ENCODE data around the gene SPATA25. TPM values are rescaled to one million over a fixed set of nuclear protein-coding genes. Genes with fewer than 3 reads are reported as not detected.
"Not testable (repeated sequence)": the region's sequence is repeated elsewhere in the genome, so short reads cannot be mapped to it uniquely, and the experiment has no call there.

The SPATA25 gene
- total RNA-seq, 4 donors from 2014 or later, result 5.8 to 35.2 (median 19.5) TPM

DNA sequence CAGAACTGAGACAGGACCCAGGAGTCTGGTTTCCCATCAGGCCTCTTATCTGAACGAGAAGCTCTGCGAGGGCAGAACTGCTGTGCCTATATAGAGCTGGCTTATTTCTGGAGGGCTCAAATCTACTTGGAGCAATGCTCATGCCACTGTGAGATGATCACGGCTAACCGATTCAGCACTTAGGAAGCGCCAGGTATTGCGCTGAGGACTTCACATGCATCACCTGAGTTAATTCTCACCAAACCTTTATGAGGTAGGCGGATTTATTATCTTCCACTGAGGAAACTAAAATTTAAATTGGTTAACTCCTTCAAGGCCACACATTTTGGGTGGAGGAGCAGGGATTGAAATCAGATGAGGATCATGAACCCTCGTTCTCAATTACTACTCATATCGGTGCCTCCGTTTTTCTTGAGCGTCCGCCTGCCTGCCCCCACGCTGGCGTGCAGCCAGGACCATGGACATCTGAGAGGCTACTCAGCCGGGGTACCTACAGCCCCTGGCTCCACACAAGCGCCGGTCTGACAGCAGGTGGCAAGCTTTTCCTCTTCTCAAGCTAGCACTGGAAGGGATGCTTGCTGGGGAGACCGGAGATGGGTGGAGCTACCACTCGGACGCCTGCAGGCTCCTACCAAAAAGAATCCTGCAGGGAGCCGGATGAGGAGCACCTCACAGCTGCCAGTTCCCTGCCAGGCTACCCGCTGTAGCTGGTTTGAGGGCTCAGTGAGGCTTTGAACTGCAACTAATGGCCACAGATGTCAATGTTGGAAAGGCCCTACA, 46.0 kb upstream of the SPATA25 start:
- peaks cover 0 to 16% (median 0%) of the 10 kb centered on the region in 3 donors for H3K36me3 ChIP-seq
- peaks cover 0 to 16% (median 9%) of the 10 kb centered on the region in 4 donors for H3K4me1 ChIP-seq
- H3K27ac ChIP-seq, result peak overlapping the region; percentile 95 to 100 (median 100)
- no peaks in the 10 kb centered on the region for H3K9me3 ChIP-seq
- H3K27me3 ChIP-seq, result no peaks in the 10 kb centered on the region
- no peak for TF ChIP-seq POLR2A (IDR thresholded peaks at IDR 0.05)
- TF ChIP-seq, protein P1, sequence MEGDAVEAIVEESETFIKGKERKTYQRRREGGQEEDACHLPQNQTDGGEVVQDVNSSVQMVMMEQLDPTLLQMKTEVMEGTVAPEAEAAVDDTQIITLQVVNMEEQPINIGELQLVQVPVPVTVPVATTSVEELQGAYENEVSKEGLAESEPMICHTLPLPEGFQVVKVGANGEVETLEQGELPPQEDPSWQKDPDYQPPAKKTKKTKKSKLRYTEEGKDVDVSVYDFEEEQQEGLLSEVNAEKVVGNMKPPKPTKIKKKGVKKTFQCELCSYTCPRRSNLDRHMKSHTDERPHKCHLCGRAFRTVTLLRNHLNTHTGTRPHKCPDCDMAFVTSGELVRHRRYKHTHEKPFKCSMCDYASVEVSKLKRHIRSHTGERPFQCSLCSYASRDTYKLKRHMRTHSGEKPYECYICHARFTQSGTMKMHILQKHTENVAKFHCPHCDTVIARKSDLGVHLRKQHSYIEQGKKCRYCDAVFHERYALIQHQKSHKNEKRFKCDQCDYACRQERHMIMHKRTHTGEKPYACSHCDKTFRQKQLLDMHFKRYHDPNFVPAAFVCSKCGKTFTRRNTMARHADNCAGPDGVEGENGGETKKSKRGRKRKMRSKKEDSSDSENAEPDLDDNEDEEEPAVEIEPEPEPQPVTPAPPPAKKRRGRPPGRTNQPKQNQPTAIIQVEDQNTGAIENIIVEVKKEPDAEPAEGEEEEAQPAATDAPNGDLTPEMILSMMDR (IDR thresholded peaks at IDR 0.05), result peak in 4 of 6 experiments; percentile 1 to 40 (median 25)
- H3K4me3 ChIP-seq, result peak overlapping the region; percentile 73 to 100 (median 88)
- DNase-seq, result peak; percentile 68 to 86 (median 73)

DNA sequence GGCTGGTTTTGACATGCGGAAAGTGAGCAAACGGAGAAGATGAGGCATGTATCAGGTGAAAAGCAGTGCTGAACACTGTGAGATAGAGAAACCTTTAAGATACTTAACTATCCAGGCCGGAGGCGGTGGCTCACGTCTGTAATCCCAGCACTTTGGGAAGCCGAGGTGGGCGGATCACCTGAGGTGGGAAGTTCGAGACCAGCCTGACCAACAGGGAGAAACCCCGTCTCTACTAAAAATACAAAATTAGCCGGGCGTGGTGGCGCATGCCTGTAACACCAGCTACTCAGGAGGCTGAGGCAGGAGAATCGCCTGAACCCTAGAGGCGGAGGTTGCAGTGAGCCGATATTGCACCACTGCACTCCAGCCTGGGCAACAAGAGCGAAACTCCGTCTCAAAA, 44.3 kb upstream of the SPATA25 start:
- not testable (repeated sequence) for DNase-seq, H3K4me1 ChIP-seq, H3K4me3 ChIP-seq, H3K27ac ChIP-seq, H3K9me3 ChIP-seq, H3K36me3 ChIP-seq, H3K27me3 ChIP-seq

DNA sequence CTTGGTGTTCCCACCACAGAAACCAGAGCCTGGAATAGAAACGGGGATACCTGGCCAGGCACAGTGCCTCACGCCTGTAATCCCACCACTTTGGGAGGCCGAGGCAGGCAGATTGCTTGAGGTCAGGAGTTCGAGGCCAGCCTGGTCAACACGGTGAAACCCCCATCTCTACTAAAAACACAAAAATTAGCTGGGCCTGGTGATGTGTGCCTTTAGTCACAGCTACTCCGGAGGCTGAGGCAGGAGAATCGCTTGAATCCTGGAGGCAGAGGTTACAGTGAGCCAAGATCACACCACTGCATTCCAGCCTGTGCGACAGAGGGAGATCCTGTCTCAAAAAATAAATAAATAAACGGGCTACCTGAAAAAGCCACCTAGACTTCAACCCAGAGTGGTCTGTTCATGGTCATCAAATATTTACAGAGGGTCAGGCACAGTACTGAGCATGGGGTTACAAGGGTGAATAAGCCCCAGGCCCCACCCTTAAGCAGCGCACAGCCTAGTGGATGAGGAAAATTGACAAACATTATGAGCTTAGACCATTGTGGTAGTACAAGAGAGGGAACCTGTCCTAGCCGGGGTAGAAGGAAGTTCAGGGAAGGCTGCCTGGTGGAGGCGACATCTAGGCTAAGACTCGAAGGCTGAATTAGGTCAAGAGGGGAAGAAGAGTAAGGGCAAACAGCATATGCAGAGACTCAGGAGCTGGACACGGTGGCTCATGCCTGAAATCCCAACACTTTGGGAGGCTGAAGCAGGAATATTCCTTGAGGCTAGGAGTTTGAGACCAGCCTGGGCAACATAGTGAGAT, 39.9 kb upstream of the SPATA25 start:
- Histone ChIP-seq H3K27ac (no peak overlapping the region), H3K4me1 (peaks cover 0 to 9% (median 0%) of the 10 kb centered on the region in 4 donors), H3K9me3 (no peaks in the 10 kb centered on the region), H3K4me3 (no peak overlapping the region), H3K27me3 (no peaks in the 10 kb centered on the region), H3K36me3 (no peaks in the 10 kb centered on the region)
- no peak for DNase-seq
- no peak for TF ChIP-seq POLR2A (IDR thresholded peaks at IDR 0.05)
- TF ChIP-seq, protein P1 (IDR thresholded peaks at IDR 0.05), result no peak

DNA sequence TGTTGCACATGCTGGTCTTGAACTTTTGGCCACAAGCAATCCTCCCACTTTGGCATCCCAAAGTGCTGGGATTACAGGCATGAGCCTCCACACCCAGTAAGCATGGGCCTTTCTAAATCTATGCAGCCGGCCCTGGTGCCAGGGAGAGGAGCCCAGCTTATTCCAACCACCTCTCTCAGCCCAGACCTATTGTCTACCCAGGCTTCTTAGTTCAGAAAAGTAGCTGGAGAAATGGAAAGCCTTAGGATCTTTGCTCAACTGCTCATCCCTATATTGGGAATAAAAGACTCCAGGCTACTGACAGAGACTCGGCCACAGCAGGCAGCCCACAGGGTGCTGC, 39.3 kb upstream of the SPATA25 start:
- no peaks in the 10 kb centered on the region for H3K27me3 ChIP-seq
- no peak for DNase-seq
- no peaks in the 10 kb centered on the region for H3K36me3 ChIP-seq
- TF ChIP-seq, protein P1 (IDR thresholded peaks at IDR 0.05), result no peak
- no peak for TF ChIP-seq POLR2A (IDR thresholded peaks at IDR 0.05)
- H3K27ac ChIP-seq, result no peak overlapping the region
- no peaks in the 10 kb centered on the region for H3K9me3 ChIP-seq
- H3K4me1 ChIP-seq, result peaks cover 0 to 11% (median 0%) of the 10 kb centered on the region in 4 donors
- no peak overlapping the region for H3K4me3 ChIP-seq

DNA sequence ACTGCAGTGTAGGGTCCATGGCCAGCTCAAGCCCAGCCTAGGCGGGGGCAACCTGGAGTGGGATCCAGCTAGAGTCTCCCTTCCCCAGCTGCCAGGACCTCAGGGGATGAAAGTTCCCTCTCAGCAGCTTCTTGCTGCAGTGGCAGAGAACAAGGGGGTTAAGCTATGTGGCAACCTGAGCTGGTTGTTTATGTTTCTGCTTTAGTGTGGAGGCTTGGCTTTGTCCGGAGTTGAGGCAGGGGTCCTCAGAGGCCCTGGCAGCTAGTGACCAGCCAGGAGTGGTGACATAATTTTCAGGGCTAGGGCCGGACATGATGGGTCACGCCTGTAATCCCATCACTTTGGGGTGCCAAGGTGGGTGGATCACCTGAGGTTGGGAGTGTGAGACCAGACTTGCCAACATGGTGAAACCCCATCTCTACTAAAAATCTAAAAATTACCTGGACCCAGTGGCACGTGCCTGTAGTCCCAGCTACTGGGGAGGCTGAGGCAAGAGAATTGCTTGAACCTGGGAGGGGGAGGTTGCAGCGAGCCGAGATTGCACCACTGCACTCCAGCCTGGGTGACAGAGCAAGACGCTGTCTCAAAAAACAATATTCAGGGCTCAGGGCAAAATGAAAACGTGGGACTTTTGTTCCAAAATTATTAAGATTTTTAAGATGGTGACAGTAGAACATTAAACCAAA, 38.5 kb upstream of the SPATA25 start:
- H3K27ac ChIP-seq, result peak overlapping the region in 1 of 4 donors; percentile 17
- no peak for DNase-seq
- no peaks in the 10 kb centered on the region for H3K27me3 ChIP-seq

More for the DNA sequence above, 38.5 kb upstream of the SPATA25 start:
- Histone ChIP-seq H3K4me3 (no peak overlapping the region), H3K36me3 (no peaks in the 10 kb centered on the region), H3K4me1 (peaks cover 0 to 17% (median 0%) of the 10 kb centered on the region in 4 donors), H3K9me3 (no peaks in the 10 kb centered on the region)
- TF ChIP-seq POLR2A (IDR thresholded peaks at IDR 0.05), result no peak
- TF ChIP-seq, protein P1 (IDR thresholded peaks at IDR 0.05), result no peak
